ENCODE results near the gene KIAA1549.

The KIAA1549 gene

GRCh38 chr7:138880881-138881578 is 100.2 kb downstream of the KIAA1549 start:
- no peak for DNase-seq

DNA sequence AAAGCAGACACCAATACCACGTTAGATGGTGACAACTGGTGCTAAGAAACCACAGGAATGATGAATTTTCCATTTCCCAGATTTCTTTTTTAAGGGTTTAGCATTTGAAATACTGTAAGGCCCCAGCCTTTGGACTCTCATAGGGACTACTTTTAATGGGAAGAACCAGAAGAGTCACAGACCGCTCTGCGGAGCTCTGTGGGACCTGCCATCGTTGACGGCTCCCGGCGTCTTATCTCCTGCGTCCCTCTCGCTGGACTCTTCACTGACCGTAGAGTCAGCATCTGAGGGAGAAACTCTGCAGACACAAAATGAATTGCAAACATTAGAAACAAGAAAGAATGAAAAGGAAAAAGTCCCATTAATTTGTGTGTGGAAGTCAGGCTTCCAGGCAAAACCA is 101.8 kb downstream of the KIAA1549 start:
- DNase-seq: no peak

DNA sequence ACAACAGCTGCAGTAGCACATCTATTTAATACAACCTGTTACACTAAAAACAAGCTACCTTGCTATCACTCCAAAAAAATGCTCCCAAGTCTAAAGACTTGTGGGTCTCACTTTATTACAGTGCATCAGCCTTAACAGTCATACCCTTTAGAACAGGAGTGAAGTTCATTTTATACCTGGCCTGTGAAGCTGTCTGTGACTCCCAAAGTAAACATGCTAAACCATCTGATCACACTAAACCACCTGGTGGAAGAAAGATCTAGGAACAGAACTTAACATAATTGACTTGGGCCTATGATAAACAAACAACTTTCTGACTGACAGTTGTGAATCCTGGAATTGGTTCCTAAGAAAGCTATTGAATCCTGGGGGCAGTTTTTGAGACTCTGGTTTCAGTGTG is 102.3 kb downstream of the KIAA1549 start:
- no peak for DNase-seq

- no peak for DNase-seq
Measured at GRCh38 chr7:138878051-138878450, 103.1 kb downstream of the KIAA1549 start.

- DNase-seq: no peak
Measured at GRCh38 chr7:138876326-138876725, 104.9 kb downstream of the KIAA1549 start.

DNA sequence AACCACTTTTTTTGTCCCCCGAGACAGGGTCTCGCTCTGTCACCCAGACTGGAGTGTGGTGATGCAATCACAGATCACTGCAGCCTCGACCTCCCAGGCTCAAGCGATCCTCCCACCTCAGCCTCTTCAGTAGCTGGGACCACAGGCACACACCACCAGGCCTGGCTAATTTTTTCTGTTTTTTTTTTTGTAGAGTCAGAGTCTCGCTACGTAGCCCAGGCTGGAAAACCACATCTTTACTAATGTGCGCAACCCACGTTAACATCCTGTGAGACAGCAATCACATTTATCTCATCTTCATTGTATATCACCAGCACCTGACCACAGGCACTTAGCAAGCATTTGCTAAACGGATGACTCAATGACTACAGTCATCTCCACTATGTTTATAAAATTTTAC is 105.4 kb downstream of the KIAA1549 start:
- no peak for DNase-seq

DNA sequence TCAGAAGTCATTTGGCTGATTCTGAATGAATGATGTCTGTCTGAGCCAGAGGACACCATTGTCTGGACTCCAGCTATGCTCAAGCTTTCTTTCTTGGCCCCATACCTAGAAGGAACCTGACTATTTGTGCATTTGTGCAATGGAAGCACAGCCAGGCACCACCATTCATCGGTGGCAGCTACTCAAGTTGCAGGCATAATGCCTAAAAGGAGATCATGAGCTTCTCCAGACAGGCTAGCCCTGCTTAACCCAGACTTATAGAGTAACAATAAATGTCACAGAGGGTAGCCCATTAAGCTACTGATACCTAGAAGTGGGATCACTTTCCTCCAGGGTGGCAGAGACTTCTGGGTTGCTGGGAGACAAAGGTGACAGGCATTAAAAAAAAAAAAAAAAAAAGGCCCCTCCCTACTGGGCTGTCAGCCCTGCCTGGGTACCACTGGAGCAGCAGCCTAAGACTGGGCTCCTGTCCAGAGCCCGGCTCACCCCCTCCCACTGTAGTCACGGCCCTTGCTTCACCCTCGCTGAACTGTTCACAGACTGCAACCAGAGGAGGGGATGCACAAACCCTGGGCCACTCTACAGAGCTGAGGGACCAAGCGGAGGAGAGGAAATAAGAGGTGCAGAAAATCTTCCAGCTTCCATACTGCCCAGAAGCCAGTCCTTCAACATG is 107.8 kb downstream of the KIAA1549 start:
- no peak for DNase-seq

DNA sequence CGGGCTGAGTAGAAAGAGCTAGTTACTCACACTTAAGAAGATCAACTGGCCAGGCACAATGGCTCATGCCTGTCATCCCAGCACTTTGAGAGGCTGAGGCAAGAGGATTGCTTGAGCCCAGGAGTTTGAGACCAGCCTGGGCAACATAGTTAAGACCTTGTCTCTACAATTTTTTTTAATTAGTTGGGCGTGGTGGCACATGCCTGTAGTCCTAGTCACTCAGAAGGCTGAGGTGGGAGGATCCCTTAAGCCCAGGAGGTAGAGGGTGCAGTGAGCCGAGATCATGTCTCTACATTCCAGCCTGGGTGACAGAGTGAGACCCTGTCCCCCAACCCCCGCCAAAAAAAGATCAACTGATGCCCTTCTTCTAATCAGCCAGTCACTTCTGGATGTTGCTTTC is 108.6 kb downstream of the KIAA1549 start:
- no peak for DNase-seq

DNA sequence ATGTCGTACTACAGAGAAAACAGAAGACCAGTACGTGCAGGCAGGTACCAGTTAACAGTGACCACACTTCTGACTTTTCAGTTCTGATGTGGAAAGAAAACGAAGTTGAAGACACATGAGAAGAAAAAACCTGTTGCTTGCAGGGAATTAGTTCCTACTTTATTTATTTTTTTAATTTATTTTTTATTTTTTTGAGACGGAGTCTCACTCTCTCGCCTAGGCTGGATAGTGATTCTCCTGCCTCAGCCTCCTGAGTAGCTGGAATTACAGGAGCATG is 109.4 kb downstream of the KIAA1549 start:
- no peak for DNase-seq

- DNase-seq: no peak
Measured at GRCh38 chr7:138871065-138871813, 110.0 kb downstream of the KIAA1549 start.

DNA sequence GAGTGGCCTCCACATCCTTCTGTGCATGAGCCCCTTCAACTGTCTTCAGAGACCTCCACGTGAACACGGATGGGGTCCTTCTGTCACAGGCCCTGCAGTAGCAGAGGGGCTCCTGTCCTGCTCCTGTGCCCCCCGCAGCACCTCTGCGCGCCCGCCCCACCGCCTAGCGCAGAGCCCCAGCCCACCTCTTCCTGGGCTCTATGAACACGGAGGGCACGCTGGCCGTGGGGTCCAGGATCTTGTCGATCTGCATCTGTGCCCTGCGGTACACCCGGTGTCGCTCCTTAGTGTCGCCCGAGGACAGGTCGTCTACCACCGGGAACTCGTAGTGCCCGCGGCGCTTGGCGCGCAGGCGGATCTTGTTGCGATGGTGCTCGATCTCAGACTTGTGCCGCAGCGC is 111.8 kb downstream of the KIAA1549 start:
- DNase-seq: no peak

- no peak for DNase-seq
Measured at GRCh38 chr7:138868711-138869110, 112.5 kb downstream of the KIAA1549 start.

DNA sequence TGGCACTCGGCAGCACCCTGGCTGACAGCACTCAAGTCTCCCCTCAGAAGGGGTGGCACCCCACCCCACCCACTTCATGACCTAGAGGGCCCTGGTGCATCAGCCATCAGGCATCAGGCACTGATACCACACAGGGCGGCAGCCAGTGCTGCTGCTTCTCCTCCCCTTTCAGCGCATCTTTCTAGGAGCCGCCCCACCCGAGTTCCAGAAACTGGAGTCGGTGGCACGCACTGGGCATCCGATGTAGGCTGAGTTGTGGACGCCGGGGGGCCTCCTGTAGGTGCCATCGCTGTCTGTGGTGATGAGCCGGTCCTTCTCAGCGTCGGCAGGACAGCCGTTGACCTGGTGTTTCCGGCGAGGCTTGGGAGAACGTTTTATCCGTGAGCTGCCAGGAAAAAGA is 113.4 kb downstream of the KIAA1549 start:
- no peak for DNase-seq

DNA sequence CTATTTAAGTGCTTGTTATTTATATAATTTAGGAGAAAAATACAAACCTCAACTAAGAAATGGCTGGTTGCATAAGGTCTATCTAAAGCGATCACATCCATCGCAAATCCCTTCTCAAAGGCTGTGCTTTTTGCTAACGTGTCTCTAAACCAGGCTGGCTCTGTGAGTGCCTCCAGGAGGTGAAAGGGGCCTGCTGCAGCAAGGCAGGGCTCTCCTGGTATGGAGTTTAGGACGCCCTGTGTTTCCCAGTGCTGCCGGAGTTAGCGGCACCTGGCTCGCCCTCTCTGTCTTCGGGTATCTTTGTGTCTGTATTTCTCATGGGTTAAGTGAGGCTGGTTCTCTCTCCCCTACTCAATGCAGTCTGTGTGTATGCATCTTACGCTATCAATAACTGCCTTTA is 114.8 kb downstream of the KIAA1549 start:
- no peak for DNase-seq

GRCh38 chr7:138865843-138866242 is 115.3 kb downstream of the KIAA1549 start:
- no peak for DNase-seq

GRCh38 chr7:138864667-138865066 is 116.5 kb downstream of the KIAA1549 start:
- DNase-seq: no peak

- no peak for DNase-seq
Measured at GRCh38 chr7:138863931-138864330, 117.3 kb downstream of the KIAA1549 start.

DNA sequence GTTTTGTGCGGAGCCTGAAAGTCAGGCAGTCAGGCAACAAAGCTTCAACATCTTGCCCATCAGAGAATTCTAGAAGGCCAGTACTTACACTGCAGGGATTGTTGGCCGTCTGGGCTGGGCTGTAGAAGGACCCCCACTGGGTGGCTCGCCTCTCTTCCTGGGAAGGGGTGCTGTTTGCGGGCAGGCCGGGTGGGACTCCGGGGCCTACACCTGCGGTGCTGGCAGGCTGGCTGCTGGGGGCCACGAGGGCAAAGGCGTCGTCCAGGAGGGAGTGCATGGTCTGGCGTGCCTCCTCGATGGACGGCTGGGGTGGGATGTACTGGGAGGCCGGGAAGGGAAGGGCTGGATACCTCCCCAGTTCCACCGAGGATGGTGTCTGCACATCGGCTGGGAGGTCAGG is 120.1 kb downstream of the KIAA1549 start:
- no peak for DNase-seq

- no peak for DNase-seq
Measured at GRCh38 chr7:138857728-138858127, 123.5 kb downstream of the KIAA1549 start.

GRCh38 chr7:138854115-138854645 is 127.0 kb downstream of the KIAA1549 start:
- DNase-seq: no peak

DNA sequence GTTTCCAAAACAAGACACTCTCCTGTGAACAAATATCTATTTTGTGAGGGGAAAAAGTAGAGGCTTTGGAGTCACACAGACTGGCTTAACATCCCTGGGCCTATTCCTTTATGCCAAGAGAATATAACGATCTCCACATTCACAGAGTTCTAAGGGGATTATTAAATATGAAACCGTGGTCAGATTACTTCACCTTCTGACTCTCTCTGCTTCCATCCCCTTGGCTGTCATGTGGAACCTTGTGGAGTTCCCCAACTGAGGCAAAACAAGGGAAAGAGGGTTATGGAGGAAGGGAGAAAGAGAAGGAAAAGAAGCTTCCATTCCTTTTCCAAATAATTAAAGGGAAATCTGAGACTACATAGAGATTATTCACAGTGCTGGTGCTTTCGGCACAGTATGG is 127.7 kb downstream of the KIAA1549 start:
- DNase-seq: no peak

GRCh38 chr7:138852469-138852868 is 128.7 kb downstream of the KIAA1549 start:
- DNase-seq: no peak

DNA sequence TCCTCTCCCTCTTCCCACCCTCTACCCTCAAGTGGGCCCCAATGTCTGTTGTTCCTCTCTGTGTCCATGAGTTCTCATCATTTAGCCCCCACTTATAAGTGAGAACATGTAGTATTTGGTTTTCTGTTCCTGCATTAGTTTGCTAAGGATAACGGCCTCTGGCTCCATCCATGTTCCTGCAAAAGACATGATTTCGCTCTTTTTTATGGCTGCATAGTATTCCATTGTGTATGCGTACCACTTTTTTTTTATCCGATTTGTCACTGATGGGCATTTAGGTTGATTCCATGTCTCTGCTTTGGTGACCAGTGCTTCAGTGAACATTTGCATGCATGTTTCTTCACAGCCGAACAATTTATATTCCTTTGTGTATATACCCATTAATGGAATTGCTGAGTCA is 131.5 kb downstream of the KIAA1549 start:
- DNase-seq: no peak
